ENCODE data around the gene TMTC1.

TMTC1 gene

GRCh38 chr12:29778531-29778930 is 5.2 kb downstream of the TMTC1 start:
- DNase-seq, result no peak

GRCh38 chr12:29773076-29773475 is 10.7 kb downstream of the TMTC1 start:
- DNase-seq, result no peak

- DNase-seq, result no peak
Observed at GRCh38 chr12:29771786-29772185, 12.0 kb downstream of the TMTC1 start.

GRCh38 chr12:29771165-29771564 is 12.6 kb downstream of the TMTC1 start:
- no peak for DNase-seq

GRCh38 chr12:29769162-29769858 is 14.4 kb downstream of the TMTC1 start:
- DNase-seq, result no peak

GRCh38 chr12:29768372-29768771 is 15.4 kb downstream of the TMTC1 start:
- no peak for DNase-seq

GRCh38 chr12:29763301-29763683 is 20.4 kb downstream of the TMTC1 start:
- no peak for DNase-seq

- DNase-seq, result no peak
Observed at GRCh38 chr12:29762637-29763300, 21.0 kb downstream of the TMTC1 start.

- DNase-seq, result no peak
Observed at GRCh38 chr12:29759950-29760349, 23.8 kb downstream of the TMTC1 start.

- DNase-seq, result no peak
Observed at GRCh38 chr12:29756741-29757390, 26.9 kb downstream of the TMTC1 start.

- DNase-seq, result no peak
Observed at GRCh38 chr12:29754235-29755189, 29.2 kb downstream of the TMTC1 start.

GRCh38 chr12:29752121-29752520 is 31.6 kb downstream of the TMTC1 start:
- no peak for DNase-seq

GRCh38 chr12:29751676-29752075 is 32.1 kb downstream of the TMTC1 start:
- no peak for DNase-seq

- no peak for DNase-seq
Observed at GRCh38 chr12:29750928-29751220, 32.9 kb downstream of the TMTC1 start.

- DNase-seq, result no peak
Observed at GRCh38 chr12:29750131-29750927, 33.4 kb downstream of the TMTC1 start.

- DNase-seq, result no peak
Observed at GRCh38 chr12:29744365-29744764, 39.4 kb downstream of the TMTC1 start.

- DNase-seq, result no peak
Observed at GRCh38 chr12:29743801-29744200, 39.9 kb downstream of the TMTC1 start.

GRCh38 chr12:29743077-29743476 is 40.7 kb downstream of the TMTC1 start:
- no peak for DNase-seq

- no peak for DNase-seq
Observed at GRCh38 chr12:29742646-29743045, 41.1 kb downstream of the TMTC1 start.

GRCh38 chr12:29741342-29742241 is 42.1 kb downstream of the TMTC1 start:
- DNase-seq, result no peak

GRCh38 chr12:29739279-29739991 is 44.3 kb downstream of the TMTC1 start:
- DNase-seq, result no peak

Measured in activated naive CD4-positive, alpha-beta T cell treated with Interleukin-2 at 50 U/mL for 16 hours (primary cell).